ENCODE results near the gene SUPT5H. TPM values are rescaled to one million over a fixed set of nuclear protein-coding genes. Genes with fewer than 3 reads are reported as not detected.
A peak's percentile ranks its signal among the peaks of the same experiment; 100 is the strongest.

Gene SUPT5H
- total and polyA plus RNA-seq, 2 of the 8 experiments (the other 6 are each of a cell fraction or from before 2014, with no cell fraction given) = 77.8 to 111 TPM

DNA sequence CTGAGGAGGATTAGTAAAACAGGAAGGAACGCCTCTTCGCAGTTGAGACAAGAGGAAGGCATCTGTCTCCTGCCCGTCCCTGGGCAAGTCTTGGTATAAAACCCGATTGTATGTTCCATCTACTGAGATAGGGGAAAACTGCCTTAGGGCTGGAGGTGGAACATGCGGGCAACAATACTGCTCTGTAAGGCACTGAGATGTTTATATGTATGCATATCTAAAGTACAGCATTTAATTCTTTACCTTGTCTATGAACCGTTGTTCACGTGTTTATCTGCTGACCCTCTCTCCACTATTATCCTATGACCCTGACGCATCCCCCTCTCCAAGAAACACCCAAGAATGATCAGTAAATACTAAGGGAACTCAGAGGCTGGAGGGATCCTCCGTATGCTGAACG lies 34.5 kb downstream of the SUPT5H start:
- ChIA-PET POLR2A (ENCODE audit: partially characterized antibody) (interaction anchor here (0.8 to 8.3 kb wide), 12 partner anchors 11 to 124 kb away, joined by 3 to 96 read pairs (median 4); partner anchors contain the start of genes DLL3, RPS16 and SUPT5H), CTCF (ENCODE audit: partially characterized antibody) (no interaction called here)
- Histone ChIP-seq H2BK12ac (ENCODE audit: low read depth, low read length) (peak overlapping the region; percentile 75; the same call in 1 of the 2 replicates), H3K36me3 (ENCODE audit: control insufficient read depth in 2 of 4, insufficient read depth in 4 of 4, low read length in 3 of 4) (peaks cover 11 to 31% (median 13%) of the 10 kb centered on the region in 4 experiments), H4K5ac (ENCODE audit: insufficient read length, low read depth, low read length) (no peak overlapping the region), H4K91ac (replicated peaks; ENCODE audit: insufficient read length, low read length) (no peak overlapping the region), H2AK5ac (ENCODE audit: low read depth, low read length) (no peak overlapping the region), H3K9me3 (ENCODE audit: insufficient read depth in 2 of 2, low read depth in 1 of 2, low read length in 1 of 2) (no peaks in the 10 kb centered on the region), H4K8ac (ENCODE audit: extremely low read depth, insufficient read depth, low read length) (no peak overlapping the region), H3K27me3 (replicated peaks in 1 of 4; ENCODE audit: control insufficient read depth in 3 of 4, extremely low read depth in 1 of 4, insufficient read depth in 3 of 4, low read length in 3 of 4) (no peaks in the 10 kb centered on the region), H3K4me1 (replicated peaks in 1 of 4; ENCODE audit: control insufficient read depth in 3 of 4, insufficient read depth in 4 of 4, low read length in 3 of 4) (peaks cover 0 to 10% (median 4%) of the 10 kb centered on the region in 4 experiments; a peak in 5 of 7 replicates), H3K79me2 (ENCODE audit: control insufficient read depth in 1 of 2, insufficient read depth in 2 of 2, low read length in 2 of 2) (peaks cover 6 to 24% of the 10 kb centered on the region in 2 experiments; a peak in 3 of 4 replicates), H3K23me2 (ENCODE audit: low read depth, low read length) (peaks cover 5% of the 10 kb centered on the region), H3K56ac (replicated peaks; ENCODE audit: insufficient read length, low read depth, low read length) (no peak overlapping the region), H3K9ac (replicated peaks in 1 of 4; ENCODE audit: extremely low read depth in 1 of 4, low read depth in 3 of 4, low read length in 3 of 4) (no peak overlapping the region), H3K14ac (ENCODE audit: insufficient read length) (no peak overlapping the region), H3K79me1 (ENCODE audit: low read depth, low read length) (peaks cover 4% of the 10 kb centered on the region), H3K4me2 (ENCODE audit: insufficient read depth in 1 of 2, low read depth in 2 of 2, low read length in 2 of 2) (peak overlapping the region; percentile 66 to 88), H2BK120ac (replicated peaks; ENCODE audit: low read depth, low read length) (no peak overlapping the region), H4K20me1 (replicated peaks in 1 of 2; ENCODE audit: control insufficient read depth in 1 of 2, insufficient read depth in 2 of 2, low read length in 2 of 2) (peaks cover 0 to 2% of the 10 kb centered on the region in 2 experiments), H2BK5ac (ENCODE audit: low read depth, low read length) (0 out of 2 replicates have a peak overlapping the region, but pooled peaks have one; percentile 78), H3K4me3 (ENCODE audit: extremely low read depth in 1 of 4, insufficient read depth in 2 of 4, low read depth in 3 of 4, low read length in 4 of 4) (peak overlapping the region; percentile 17 to 94 (median 34); a peak in 4 of 8 replicates), H2AFZ (ENCODE audit: low read length) (no peak overlapping the region), H3K4ac (replicated peaks; ENCODE audit: insufficient read length, low read depth, low read length) (no peak overlapping the region), H2BK20ac (ENCODE audit: low read length) (no peak overlapping the region), H3K23ac (ENCODE audit: insufficient read length) (no peak overlapping the region), H3K27ac (ENCODE audit: low read depth, low read length) (no peak overlapping the region), H2BK15ac (ENCODE audit: low read length) (no peak overlapping the region), H3K18ac (ENCODE audit: extremely low read depth, low read length) (no peak overlapping the region)
- WGBS, 2 experiments (ENCODE audit: extremely low coverage in 1 of 2, insufficient coverage in 1 of 2, insufficient read length in 1 of 2, insufficient replicate concordance in 2 of 2, low coverage in 1 of 2, low lambda C conversion rate in 2 of 2, missing lambda C conversion rate in 1 of 2) = 77% methylated on average over 10 of the region's 10 CpGs; no CpG with 5 or more reads in 1 of the 2 experiments
- FAIRE-seq (no peak), DNase-seq (ENCODE audit: low read depth in 1 of 2, low spot score in 2 of 2) (no peak)
- TF ChIP-seq BRCA1 (IDR thresholded peaks at IDR 0.05; ENCODE audit: low read depth, low read length) = no peak
- no peak for TF ChIP-seq CBX8 (IDR thresholded peaks at IDR 0.05; ENCODE audit: borderline replicate concordance, low read depth, low read length)
- no peak for TF ChIP-seq E2F6 (IDR thresholded peaks at IDR 0.05)

Measured in H1 (cell line).